GM11168 (cell line): Measurements from ENCODE around the gene WDFY3.
"Not testable (repeated sequence)": the region's sequence is repeated elsewhere in the genome, so short reads cannot be mapped to it uniquely, and the experiment has no call there.

Experiments
- in situ Hi-C: fragments of 300-500 bp; cut with MboI; formaldehyde crosslinking; loops from one replicate; pipeline ENCODE4 v1.12.0; 2022; ENCODE audit warnings: low sequenced_read_pairs; ENCODE audit not compliant: unreplicated experiment

The WDFY3 gene

DNA sequence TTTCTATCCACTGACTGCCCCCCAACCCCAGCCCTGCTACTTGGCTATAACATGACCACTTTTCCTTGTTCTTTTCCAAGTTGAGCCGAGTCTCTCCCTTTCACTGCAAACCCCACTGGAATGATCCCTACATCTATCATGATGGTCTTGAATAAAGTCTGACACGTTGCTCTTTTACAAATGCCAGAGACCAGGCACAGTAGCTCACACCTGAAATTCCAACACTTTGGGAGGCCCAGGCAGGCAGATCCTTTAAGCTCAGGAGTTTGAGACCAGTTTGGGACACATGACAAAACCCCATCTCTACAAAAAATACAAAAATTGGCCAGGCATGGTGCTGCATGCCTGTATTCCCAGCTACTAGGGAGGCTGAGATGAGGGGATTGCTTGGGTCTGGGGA lies 100.9 kb downstream of the WDFY3 start:
- in situ Hi-C loops: no loop called here

GRCh38 chr4:84862064-84862463 lies 104.4 kb downstream of the WDFY3 start:
- in situ Hi-C loops: no loop called here

- in situ Hi-C loops: no loop called here
Measured at GRCh38 chr4:84857296-84857695, 109.2 kb downstream of the WDFY3 start.

GRCh38 chr4:84856468-84857049 lies 109.9 kb downstream of the WDFY3 start:
- in situ Hi-C loops: no loop called here

DNA sequence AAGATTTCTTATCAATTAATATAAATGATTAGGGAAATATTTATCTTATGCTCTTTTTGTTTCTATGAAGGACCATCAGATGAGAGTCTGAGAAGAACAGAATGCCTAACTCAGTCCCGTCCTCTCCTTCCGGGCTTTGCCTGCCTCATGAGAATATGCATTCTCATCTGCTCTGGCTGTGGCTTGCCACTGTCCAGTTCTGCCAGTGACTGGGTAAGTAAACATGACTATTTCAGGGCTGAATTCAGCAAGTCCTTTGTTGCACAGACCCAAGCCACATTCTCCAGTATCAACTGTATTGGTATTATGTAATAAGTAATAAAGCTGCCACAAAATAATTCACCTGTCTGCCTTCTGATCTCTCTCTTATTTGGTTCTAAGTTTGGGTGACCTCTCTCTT lies 110.7 kb downstream of the WDFY3 start:
- in situ Hi-C loops: no loop called here

- in situ Hi-C loops: no loop called here
Measured at GRCh38 chr4:84852081-84852480, 114.4 kb downstream of the WDFY3 start.

GRCh38 chr4:84849051-84849640 lies 117.3 kb downstream of the WDFY3 start:
- in situ Hi-C loops: no loop called here

- in situ Hi-C loops: no loop called here
Measured at GRCh38 chr4:84848432-84848831, 118.1 kb downstream of the WDFY3 start.

DNA sequence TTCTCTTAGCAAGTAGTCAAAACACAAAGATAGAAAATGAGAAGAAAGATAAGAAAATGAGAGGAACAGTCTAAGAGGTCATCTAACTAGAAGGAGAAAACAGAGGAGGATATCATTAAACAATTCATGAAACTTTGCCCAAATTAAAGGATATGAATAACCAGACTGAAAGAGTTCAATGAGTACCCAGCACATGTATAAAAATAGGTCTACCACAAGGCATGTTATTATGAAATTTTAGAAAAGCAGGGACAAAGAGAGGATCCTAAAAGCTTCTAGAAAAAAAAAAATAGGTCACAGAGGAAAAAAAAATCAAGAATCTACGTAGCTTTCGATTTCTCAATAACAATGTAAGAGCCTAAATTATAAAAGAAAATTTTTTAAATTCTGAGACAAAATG lies 118.5 kb downstream of the WDFY3 start:
- in situ Hi-C loops: no loop called here

DNA sequence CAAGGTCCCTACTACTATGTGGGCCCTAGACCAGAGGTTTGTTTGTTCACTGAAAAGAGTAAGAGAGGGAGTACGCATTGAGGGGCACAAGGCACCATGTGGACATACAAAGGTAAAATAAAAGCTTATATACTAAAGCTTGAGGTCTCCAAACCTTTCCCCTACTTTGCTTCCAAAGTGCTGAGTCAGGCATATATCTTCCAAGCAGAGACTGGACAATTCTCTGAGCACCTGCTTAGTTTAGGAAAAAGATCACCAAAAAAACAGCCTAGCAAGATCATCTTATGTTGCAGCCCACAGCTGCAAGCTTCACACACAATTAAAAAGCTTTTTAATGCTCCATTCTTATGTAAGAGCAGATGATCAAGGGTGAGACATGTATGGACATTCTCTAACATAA lies 119.5 kb downstream of the WDFY3 start:
- in situ Hi-C loops: no loop called here

DNA sequence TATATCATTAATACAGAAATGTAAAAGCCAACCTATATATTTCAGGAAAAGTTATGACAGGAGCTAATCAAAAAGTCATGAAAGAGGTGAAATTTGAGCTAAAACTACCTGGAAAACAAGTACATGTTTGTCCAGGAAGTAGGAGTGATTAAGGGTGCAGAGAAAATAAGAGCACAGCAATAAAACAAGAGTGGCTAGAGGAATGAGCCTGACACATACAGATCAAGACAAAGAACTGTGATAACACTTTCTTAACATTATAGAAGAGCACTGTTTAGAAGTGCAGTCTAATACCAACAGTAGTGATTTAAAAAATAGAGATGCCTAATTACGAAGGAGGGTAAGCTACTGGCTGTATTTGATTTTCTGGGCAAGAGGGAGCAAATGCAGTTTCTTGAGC lies 125.1 kb downstream of the WDFY3 start:
- in situ Hi-C loops: no loop called here

- in situ Hi-C loops: no loop called here
Measured at GRCh38 chr4:84837751-84838150, 128.7 kb downstream of the WDFY3 start.

DNA sequence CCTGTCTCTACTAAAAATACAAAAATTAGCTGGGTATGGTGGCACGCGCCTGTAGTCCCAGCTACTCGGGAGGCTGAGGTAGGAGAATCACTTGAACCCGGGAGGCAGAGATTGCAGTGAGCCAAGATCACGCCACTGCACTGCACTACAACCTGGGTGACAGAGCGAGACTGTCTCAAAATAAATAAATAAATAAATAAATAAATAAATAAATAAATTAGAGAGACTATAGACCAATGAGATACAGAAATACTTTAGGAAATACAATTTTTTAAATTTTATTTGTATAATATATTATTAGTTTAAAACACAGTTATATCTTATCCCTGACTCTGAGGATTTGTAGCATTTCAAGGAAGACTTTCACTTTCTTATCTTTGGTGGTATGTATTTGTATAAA lies 136.9 kb downstream of the WDFY3 start:
- in situ Hi-C loops: not testable (repeated sequence)

GRCh38 chr4:84826681-84827080 lies 139.8 kb downstream of the WDFY3 start:
- in situ Hi-C loops: no loop called here

DNA sequence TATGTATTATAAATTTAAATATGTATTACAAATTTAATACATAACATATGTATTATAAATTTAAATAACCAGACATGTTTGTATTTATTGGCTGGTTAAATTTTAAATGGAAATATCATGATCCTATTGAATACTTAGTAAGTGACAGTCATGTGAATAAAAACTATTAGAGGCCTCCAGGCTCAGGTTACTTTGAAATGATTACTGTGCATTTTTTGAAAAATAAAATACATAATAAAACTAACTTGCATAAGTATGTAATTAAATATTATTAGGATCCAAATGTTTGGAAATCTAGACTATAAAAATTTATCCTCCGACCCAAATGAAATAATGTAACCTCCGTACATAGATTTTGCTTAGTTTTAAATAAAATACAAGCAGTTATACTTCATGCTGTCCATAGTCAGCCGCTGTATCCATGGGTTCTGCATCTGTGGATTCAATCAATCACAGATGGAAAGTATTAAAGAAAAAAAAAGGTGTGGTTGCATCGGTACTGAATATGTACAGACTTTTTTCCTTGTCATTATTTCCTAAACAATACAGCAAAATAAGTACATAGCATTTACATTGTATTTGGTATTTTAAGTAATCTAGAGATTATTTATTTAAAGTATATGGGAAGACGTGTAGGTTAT lies 140.7 kb downstream of the WDFY3 start:
- in situ Hi-C loops: no loop called here

- in situ Hi-C loops: no loop called here
Measured at GRCh38 chr4:84821064-84821463, 145.4 kb downstream of the WDFY3 start.

- in situ Hi-C loops: no loop called here
Measured at GRCh38 chr4:84814094-84814750, 152.3 kb downstream of the WDFY3 start.

- in situ Hi-C loops: no loop called here
Measured at GRCh38 chr4:84809946-84810345, 156.5 kb downstream of the WDFY3 start.

GRCh38 chr4:84808332-84808731 lies 158.2 kb downstream of the WDFY3 start:
- in situ Hi-C loops: no loop called here

DNA sequence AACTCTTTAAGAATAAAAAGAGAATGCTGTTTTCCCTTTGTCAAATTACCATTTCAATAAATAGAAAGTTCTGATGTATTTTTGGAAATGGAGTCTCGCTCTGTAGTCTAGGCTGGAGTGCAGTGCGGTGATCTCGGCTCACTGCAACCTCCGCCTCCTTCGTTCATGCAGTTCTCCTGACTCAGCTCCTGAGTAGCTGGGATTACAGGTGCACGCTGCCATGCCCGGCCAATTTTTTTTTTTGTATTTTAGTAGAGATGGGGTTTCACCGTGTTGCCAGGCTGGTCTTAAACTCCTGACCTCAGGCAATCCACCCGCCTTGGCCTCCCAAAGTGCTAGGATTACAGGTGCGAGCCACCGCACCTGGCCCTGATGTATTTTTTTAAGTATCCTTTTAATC lies 159.9 kb downstream of the WDFY3 start:
- in situ Hi-C loops: not testable (repeated sequence)

DNA sequence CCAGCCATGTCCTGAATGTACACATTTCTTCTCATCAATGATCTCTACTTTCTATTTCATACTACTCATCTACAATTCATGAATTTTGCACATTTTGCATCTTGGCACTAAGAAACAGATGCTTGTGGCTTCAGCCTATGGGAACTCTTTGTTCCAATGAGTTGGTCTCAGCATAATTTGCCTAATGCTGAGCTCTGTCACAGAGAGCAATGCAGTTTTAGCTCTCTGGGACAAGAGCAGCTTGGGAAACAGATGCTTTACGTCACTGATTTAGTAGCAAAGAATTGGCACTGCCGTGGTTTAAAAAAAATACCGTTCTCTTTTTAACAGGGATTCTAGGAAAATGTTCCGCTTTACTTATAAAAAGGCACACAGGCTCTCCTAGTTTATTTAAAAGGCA lies 162.4 kb downstream of the WDFY3 start:
- in situ Hi-C loops: no loop called here
